ENCODE data around the gene MAEL. TPM values are rescaled to one million over a fixed set of nuclear protein-coding genes. Genes with fewer than 3 reads are reported as not detected.

Gene MAEL
- total RNA-seq, 4 donors from 2014 or later = not detected

DNA sequence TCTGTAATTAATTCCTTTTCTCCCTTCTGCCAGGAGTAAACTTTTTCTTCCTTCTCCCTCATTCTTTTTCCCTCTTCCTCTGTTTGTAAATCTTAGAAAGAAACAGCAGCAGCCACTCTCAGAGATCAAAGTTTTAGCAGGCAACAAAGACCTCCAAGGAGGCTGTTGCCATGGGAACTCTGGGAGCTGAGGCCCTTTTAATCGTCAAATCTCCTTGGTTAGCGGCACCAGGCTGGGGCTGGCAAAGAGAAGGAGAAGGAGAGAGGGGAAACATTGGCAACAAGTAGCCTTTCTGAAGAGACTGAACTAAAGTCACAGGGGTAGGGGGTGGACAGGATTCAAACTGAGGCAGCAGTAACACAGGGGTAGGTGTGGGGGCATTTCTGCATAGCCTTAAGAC, 38.9 kb upstream of the MAEL start:
- H3K36me3 ChIP-seq = no peaks in the 10 kb centered on the region

DNA sequence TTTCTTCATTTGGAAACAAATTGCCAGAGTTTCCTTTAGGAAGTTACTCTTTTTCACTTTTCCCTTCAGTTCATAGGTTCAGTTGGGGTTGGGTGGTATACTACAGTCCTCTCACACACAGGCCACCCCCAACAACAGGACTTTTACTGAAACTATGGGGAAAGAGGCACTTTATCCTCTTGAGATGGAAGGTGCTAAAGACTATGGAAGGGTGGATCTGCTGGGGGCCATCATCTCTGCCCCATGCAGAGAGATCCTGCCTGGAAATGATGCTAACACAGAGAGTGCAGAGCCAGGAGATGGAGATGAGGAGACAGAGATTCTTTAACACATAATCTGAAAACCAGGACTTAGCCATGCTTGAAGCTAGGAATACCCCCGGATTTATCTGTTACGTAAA, 38.0 kb upstream of the MAEL start:
- TF ChIP-seq POLR2A (IDR thresholded peaks at IDR 0.05) = no peak
- TF ChIP-seq, protein P1, sequence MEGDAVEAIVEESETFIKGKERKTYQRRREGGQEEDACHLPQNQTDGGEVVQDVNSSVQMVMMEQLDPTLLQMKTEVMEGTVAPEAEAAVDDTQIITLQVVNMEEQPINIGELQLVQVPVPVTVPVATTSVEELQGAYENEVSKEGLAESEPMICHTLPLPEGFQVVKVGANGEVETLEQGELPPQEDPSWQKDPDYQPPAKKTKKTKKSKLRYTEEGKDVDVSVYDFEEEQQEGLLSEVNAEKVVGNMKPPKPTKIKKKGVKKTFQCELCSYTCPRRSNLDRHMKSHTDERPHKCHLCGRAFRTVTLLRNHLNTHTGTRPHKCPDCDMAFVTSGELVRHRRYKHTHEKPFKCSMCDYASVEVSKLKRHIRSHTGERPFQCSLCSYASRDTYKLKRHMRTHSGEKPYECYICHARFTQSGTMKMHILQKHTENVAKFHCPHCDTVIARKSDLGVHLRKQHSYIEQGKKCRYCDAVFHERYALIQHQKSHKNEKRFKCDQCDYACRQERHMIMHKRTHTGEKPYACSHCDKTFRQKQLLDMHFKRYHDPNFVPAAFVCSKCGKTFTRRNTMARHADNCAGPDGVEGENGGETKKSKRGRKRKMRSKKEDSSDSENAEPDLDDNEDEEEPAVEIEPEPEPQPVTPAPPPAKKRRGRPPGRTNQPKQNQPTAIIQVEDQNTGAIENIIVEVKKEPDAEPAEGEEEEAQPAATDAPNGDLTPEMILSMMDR (IDR thresholded peaks at IDR 0.05) = no peak
- no peak for TF ChIP-seq EP300 (IDR thresholded peaks at IDR 0.05)
- no peak for TF ChIP-seq POLR2AphosphoS5 (IDR thresholded peaks at IDR 0.05)
- H3K4me1 ChIP-seq = peaks cover 8% of the 10 kb centered on the region
- H3K4me3 ChIP-seq = no peak overlapping the region
- WGBS = 84% methylated on average over 2 of the region's 2 CpGs
- no peaks in the 10 kb centered on the region for H3K9me3 ChIP-seq
- no peaks in the 10 kb centered on the region for H3K36me3 ChIP-seq
- H3K27ac ChIP-seq = no peak overlapping the region
- peaks cover 22% of the 10 kb centered on the region for H3K27me3 ChIP-seq
- DNase-seq (ENCODE audit: low spot score in 2 of 2) = no peak

More for the DNA sequence above, 38.9 kb upstream of the MAEL start:
- DNase-seq (ENCODE audit: low spot score in 2 of 2) = no peak
- TF ChIP-seq POLR2A (IDR thresholded peaks at IDR 0.05) (no peak), POLR2AphosphoS5 (IDR thresholded peaks at IDR 0.05) (no peak), EP300 (IDR thresholded peaks at IDR 0.05) (no peak)
- TF ChIP-seq, protein P1 (IDR thresholded peaks at IDR 0.05) = no peak
- Histone ChIP-seq H3K27me3 (peaks cover 22% of the 10 kb centered on the region), H3K27ac (no peak overlapping the region), H3K4me1 (peaks cover 8% of the 10 kb centered on the region), H3K4me3 (no peak overlapping the region), H3K9me3 (no peaks in the 10 kb centered on the region)
- WGBS = 76% methylated on average over 2 of the region's 2 CpGs

DNA sequence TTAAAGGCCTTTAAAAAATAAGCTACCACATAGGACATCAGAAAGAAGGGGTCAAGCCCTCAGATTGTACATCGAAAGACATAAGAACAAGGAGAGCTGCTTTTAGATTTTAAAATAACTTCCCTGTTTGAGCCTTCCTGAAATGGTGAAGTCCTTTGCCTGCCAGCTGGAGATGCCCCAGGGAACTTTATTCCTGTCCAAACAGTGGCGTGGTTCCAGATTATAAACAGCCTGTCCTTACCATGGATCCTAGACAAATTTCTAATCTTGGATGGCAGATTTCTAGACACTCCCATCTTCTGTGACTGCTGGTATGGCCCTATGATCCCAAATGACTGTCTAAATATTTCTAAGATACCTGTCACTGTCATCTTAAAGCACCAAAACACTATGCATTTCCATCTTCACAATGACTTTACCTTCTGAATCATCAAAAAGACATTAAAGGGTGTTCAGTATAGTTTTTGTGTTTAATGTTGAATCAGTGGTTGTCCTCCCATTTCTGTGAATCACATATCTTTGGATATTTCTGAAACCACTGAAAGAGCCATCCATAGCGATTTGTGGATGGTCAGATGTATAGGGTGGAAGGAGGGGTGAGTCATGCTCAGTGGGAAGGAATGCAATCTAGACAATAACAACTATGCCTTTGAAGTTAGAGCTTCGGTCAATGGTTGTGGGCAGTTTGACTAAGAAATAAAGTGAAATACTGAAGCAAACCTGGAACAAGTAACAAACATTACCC, 36.9 kb upstream of the MAEL start:
- H3K9me3 ChIP-seq = no peaks in the 10 kb centered on the region
- TF ChIP-seq EP300 (IDR thresholded peaks at IDR 0.05) = no peak
- no peak for TF ChIP-seq POLR2AphosphoS5 (IDR thresholded peaks at IDR 0.05)
- no peak overlapping the region for H3K4me3 ChIP-seq
- H3K27ac ChIP-seq = no peak overlapping the region
- H3K4me1 ChIP-seq = peaks cover 7% of the 10 kb centered on the region
- H3K27me3 ChIP-seq = peaks cover 20% of the 10 kb centered on the region
- no peaks in the 10 kb centered on the region for H3K36me3 ChIP-seq
- 48% methylated on average over 4 of the region's 4 CpGs for WGBS
- no peak for DNase-seq (ENCODE audit: low spot score in 2 of 2)

DNA sequence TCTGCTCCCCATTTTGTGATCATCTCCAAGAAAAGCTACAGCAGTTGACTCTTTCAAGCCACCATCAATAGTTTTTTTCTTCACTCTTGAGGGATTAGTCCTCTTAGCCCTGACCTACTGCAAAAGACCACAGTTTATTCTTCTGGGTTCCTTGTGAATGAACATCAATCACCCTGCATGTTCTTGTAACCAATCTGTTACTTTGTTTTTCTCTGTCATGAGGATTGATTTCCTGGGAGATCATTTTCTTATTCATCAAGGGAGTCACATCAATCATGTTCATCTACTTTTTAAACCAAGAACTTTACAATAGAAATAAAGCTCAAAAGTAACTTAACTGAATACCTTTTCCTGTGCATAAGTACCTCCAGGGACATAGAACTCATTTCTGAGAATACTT, 35.6 kb upstream of the MAEL start:
- H3K4me3 ChIP-seq = no peak overlapping the region

DNA sequence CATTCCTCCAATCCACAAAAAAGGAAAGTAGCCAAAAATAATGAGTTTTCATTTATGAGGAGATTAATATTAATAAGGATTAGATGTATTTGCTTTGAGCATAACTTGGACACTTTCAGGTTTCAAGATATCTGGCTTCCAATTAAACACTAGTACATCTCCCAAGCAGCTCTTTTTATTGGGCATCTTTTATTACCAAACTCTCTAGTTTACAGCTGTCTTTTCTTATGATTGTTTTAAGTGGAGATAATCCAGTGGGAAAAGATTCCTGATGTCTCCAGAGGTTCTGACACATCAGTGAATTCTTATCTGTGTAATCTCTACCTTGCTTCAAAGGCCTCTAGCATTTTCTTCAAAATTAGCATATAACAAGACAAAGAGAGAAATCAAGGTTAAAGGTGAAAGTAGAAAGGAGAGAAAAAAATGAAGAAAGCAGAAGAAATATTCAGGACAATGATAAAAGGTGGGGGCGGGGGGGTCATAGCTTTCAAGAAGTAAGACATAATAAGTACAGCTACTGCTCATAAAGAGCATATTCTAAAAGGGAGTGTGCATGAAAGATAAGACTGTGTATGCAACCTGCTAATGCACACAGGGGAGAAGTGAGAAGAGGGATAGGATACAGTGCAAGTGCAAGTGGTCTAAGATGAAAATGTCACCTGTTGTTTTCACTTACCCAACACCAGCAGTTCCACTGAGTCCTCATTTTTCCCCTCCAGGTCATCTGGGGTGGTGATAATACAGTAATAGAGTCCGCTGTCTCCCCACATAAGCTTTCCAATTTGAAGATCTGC, 32.8 kb upstream of the MAEL start:
- 86% methylated on average over 2 of the region's 2 CpGs for WGBS
- no peaks in the 10 kb centered on the region for H3K4me1 ChIP-seq
- TF ChIP-seq POLR2AphosphoS5 (IDR thresholded peaks at IDR 0.05) = no peak
- TF ChIP-seq, protein P1 (IDR thresholded peaks at IDR 0.05) = no peak
- TF ChIP-seq EP300 (IDR thresholded peaks at IDR 0.05) = no peak
- TF ChIP-seq POLR2A (IDR thresholded peaks at IDR 0.05) = no peak

More for the DNA sequence above, 35.6 kb upstream of the MAEL start:
- Histone ChIP-seq H3K27me3 (peaks cover 10% of the 10 kb centered on the region), H3K36me3 (no peaks in the 10 kb centered on the region), H3K9me3 (no peaks in the 10 kb centered on the region), H3K27ac (no peak overlapping the region), H3K4me1 (no peaks in the 10 kb centered on the region)
- DNase-seq (ENCODE audit: low spot score in 2 of 2) = no peak
- TF ChIP-seq, protein P1 (IDR thresholded peaks at IDR 0.05) = no peak
- TF ChIP-seq EP300 (IDR thresholded peaks at IDR 0.05) (no peak), POLR2AphosphoS5 (IDR thresholded peaks at IDR 0.05) (no peak), POLR2A (IDR thresholded peaks at IDR 0.05) (no peak)

More for the DNA sequence above, 32.8 kb upstream of the MAEL start:
- Histone ChIP-seq H3K36me3 (no peaks in the 10 kb centered on the region), H3K4me3 (no peak overlapping the region), H3K9me3 (no peaks in the 10 kb centered on the region), H3K27ac (no peak overlapping the region), H3K27me3 (peaks cover 15% of the 10 kb centered on the region)
- DNase-seq (ENCODE audit: low spot score in 2 of 2) = no peak

All from suprapubic skin (tissue), 4 donors.